Breast epithelium (tissue), 4 donors: ENCODE measurements around the gene DDX49. TPM values are rescaled to one million over a fixed set of nuclear protein-coding genes. Genes with fewer than 3 reads are reported as not detected.

Experiments
- DNase-seq, 2 donors: peaks; one replicate each; pipeline ENCODE4 v3.0.0-alpha.2; 2019; ENCODE audit warnings: low spot score in 2 of 2
- H3K27ac ChIP-seq, 2 donors: fragments of 200-600 bp; sonication (generic) in 1 of 2; one replicate each; pipeline ENCODE4 v1.5.1; 2016 to 2019; ENCODE audit warnings: mild to moderate bottlenecking in 1 of 2
- H3K27me3 ChIP-seq, 2 donors: fragments of 200-600 bp; sonication (generic) in 1 of 2; one replicate each; pipeline versions ENCODE4 v1.5.1 to v1.6.0; 2017 to 2019; ENCODE audit warnings: control low read depth in 1 of 2, mild to moderate bottlenecking in 1 of 2
- H3K36me3 ChIP-seq: fragments of 200-600 bp; one replicate; pipeline ENCODE4 v1.5.1; 2019
- H3K4me1 ChIP-seq, 2 donors: fragments of 200-600 bp; sonication (generic); one replicate each; pipeline ENCODE4 v1.5.1; 2016 to 2019; ENCODE audit warnings: control low read depth in 1 of 2
- H3K4me3 ChIP-seq, 3 donors: fragments of 200-600 bp; sonication (generic); 1 replicate in 2 of 3; 2 replicates in 1 of 3; pipeline ENCODE4 v1.5.1; 2016 to 2019; ENCODE audit warnings: mild to moderate bottlenecking in 3 of 3, moderate library complexity in 2 of 3
- H3K9me3 ChIP-seq, 2 donors: fragments of 200-600 bp; sonication (generic) in 1 of 2; one replicate each; pipeline ENCODE4 v1.5.1; 2016 to 2019; ENCODE audit warnings: control low read depth in 1 of 2
- POLR2A ChIP-seq: fragments of 450-650 bp; IDR thresholded peaks from one replicate; pipeline ENCODE4 v1.6.1; 2016; ENCODE audit warnings: antibody characterized with exemption, mild to moderate bottlenecking, moderate library complexity
- POLR2AphosphoS5 ChIP-seq, 3 donors: sonication (generic); formaldehyde crosslinking; IDR thresholded peaks; one replicate each; pipeline ENCODE4 v1.6.1; 2017; ENCODE audit warnings: antibody characterized with exemption in 3 of 3
- intact Hi-C: fragments of 100-400 bp; cut with DNase I; formaldehyde crosslinking; loops from one replicate; pipeline ENCODE4 v1.15.1; 2023; ENCODE audit warnings: low total_unique reads
- total RNA-seq, 3 donors: library from RNA; depleted of rRNA; stranded (reverse); fragments of >200 nt; gene quantifications; one replicate each; pipeline ENCODE4 v1.1.0, GENCODE V29; 2016
- TF ChIP-seq, protein P1 (sequence below), 3 donors: fragments of 450-650 bp; IDR thresholded peaks; one replicate each; pipeline ENCODE4 v1.5.1; 2016 to 2017; ENCODE audit warnings: antibody characterized with exemption in 3 of 3, mild to moderate bottlenecking in 3 of 3, moderate library complexity in 3 of 3

The DDX49 gene
- total RNA-seq, 3 donors from 2014 or later: 34.1 to 44.9 (median 40.2) TPM

DNA sequence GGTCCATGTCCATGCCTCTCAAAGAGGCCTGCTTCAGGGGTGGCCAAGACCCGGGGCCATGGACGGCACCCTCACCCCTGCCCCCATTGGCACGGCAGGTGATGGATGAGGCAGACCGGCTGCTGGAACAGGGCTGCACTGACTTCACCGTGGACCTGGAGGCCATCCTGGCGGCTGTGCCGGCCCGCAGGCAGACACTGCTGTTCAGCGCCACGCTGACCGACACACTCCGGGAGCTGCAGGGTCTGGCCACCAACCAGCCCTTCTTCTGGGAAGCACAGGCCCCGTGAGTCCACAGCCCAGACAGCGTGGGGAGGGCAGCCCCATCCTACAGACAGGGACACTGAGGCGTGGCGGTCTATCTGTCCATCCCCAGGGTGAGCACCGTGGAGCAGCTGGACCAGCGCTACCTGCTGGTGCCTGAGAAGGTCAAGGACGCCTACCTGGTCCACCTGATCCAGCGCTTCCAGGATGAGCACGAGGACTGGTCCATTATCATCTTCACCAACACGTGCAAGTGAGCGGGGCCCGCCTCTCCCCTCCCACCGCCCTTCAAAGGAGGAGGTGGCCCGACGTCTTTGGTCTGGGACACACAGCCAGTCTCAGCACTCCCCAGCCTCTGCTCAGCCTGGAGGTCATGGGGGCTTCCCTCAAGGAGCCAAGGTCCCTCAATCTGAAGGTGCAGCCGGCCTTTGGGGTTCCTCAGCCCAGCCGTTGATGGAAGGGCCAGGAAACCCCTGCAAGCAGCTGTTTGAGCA lies 2.9 kb downstream of the DDX49 start:
- H3K4me1 ChIP-seq: peaks cover 8% of the 10 kb centered on the region in 2 donors
- no peak overlapping the region for H3K27ac ChIP-seq
- H3K36me3 ChIP-seq: no peaks in the 10 kb centered on the region
- no peaks in the 10 kb centered on the region for H3K9me3 ChIP-seq
- TF ChIP-seq, protein P1, sequence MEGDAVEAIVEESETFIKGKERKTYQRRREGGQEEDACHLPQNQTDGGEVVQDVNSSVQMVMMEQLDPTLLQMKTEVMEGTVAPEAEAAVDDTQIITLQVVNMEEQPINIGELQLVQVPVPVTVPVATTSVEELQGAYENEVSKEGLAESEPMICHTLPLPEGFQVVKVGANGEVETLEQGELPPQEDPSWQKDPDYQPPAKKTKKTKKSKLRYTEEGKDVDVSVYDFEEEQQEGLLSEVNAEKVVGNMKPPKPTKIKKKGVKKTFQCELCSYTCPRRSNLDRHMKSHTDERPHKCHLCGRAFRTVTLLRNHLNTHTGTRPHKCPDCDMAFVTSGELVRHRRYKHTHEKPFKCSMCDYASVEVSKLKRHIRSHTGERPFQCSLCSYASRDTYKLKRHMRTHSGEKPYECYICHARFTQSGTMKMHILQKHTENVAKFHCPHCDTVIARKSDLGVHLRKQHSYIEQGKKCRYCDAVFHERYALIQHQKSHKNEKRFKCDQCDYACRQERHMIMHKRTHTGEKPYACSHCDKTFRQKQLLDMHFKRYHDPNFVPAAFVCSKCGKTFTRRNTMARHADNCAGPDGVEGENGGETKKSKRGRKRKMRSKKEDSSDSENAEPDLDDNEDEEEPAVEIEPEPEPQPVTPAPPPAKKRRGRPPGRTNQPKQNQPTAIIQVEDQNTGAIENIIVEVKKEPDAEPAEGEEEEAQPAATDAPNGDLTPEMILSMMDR (IDR thresholded peaks at IDR 0.05): no peak
- TF ChIP-seq POLR2AphosphoS5 (IDR thresholded peaks at IDR 0.05): no peak
- no peak for TF ChIP-seq POLR2A
- DNase-seq: no peak
- H3K27me3 ChIP-seq: no peaks in the 10 kb centered on the region
- intact Hi-C loops: no loop called here
- H3K4me3 ChIP-seq: no peak overlapping the region

DNA sequence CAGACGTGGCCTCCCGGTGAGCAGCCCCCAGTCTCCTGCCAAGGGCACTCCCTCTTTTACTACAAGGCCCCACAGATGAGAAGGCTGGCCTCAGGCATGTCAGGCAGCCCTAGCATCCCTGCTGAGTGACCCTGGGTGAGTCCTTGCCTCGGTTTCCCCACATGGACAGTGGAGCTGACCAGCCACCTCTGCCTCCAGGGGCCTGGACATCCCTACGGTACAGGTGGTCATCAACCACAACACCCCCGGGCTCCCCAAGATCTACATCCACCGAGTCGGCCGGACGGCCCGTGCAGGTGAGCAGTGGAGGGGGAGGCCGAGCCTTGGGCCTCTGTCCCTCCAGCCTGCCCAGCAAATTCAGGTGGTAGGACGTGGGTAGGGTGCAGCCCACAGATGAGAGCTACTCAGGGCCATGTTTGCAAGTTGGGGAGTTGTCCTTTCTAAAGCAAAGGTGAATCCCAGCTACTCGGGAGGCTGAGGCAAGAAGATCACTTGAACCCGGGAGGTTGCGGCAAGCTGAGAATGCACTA lies 5.2 kb downstream of the DDX49 start:
- TF ChIP-seq, protein P1 (IDR thresholded peaks at IDR 0.05): no peak
- TF ChIP-seq POLR2A (no peak), POLR2AphosphoS5 (IDR thresholded peaks at IDR 0.05) (no peak)
- Histone ChIP-seq H3K9me3 (no peaks in the 10 kb centered on the region), H3K36me3 (no peaks in the 10 kb centered on the region), H3K4me3 (no peak overlapping the region), H3K4me1 (peaks cover 8% of the 10 kb centered on the region in 2 donors), H3K27ac (no peak overlapping the region), H3K27me3 (no peaks in the 10 kb centered on the region)
- DNase-seq: no peak
- intact Hi-C loops: no loop called here

DNA sequence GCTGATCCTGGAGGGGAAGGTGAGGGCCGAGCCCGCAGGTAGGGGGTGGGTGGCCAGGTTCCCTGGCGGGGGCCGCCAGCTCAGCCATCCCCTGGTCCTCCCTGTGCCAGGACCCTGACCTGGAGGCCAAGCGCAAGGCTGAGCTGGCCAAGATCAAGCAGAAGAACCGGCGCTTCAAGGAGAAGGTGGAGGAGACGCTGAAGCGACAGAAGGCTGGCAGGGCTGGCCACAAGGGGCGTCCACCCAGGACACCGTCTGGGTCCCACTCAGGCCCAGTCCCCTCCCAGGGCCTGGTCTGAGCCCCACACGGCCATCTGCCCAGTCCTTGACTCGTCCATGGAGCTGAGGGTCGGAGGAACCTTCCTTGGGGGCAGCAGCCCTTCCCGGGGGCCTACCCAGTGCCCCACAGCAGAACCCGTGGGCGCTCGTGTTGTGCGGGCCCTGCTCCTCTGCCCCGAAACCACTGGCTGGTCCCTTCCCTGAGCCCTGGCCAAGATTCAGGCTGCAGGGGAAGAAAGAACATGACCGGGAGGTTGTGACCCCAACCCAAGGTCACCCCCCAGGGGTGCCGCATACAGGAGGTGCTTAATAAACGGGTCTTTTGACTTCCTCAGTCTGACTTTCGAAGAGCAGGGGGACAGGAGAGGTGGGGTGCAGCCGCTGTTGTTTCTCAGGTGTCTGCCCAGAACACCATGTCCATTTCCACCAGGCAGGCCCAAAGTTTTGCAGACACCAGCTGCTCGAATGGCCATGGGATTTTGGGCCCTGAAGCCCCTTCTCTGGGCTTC lies 8.7 kb downstream of the DDX49 start:
- Histone ChIP-seq H3K36me3 (no peaks in the 10 kb centered on the region), H3K27ac (no peak overlapping the region), H3K9me3 (no peaks in the 10 kb centered on the region), H3K27me3 (no peaks in the 10 kb centered on the region), H3K4me3 (no peak overlapping the region), H3K4me1 (no peaks in the 10 kb centered on the region)
- TF ChIP-seq POLR2AphosphoS5 (IDR thresholded peaks at IDR 0.05) (no peak), POLR2A (no peak)
- TF ChIP-seq, protein P1 (IDR thresholded peaks at IDR 0.05): no peak
- intact Hi-C loops: no loop called here
- no peak for DNase-seq

DNA sequence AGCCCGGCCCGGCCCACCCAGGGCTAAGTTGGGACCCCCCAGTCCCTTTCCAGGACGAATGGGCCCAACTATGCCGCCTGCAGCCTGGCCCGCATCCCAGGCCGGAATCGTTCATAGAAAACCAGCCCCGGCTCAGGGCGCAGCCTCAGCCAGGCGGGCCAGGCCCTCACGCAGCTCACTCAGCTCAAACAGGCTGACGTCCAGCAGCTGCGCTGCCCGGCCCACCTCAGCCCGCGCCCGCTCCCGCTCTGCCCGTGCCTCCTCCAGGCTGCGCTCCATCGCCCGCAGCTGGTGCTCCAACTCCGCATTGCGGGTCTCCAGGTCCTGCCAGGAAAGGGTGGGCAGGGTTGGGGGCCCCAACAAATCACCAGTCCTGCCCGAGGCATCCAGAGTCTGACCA lies 9.8 kb downstream of the DDX49 start:
- no peaks in the 10 kb centered on the region for H3K4me1 ChIP-seq
- TF ChIP-seq POLR2AphosphoS5 (IDR thresholded peaks at IDR 0.05) (no peak), POLR2A (no peak)
- TF ChIP-seq, protein P1 (IDR thresholded peaks at IDR 0.05): no peak
- no peak for DNase-seq
- H3K27me3 ChIP-seq: no peaks in the 10 kb centered on the region
- no peak overlapping the region for H3K27ac ChIP-seq
- H3K36me3 ChIP-seq: no peaks in the 10 kb centered on the region
- H3K4me3 ChIP-seq: no peak overlapping the region
- H3K9me3 ChIP-seq: no peaks in the 10 kb centered on the region
- intact Hi-C loops: no loop called here
